ENCODE data around the gene CPNE5.

DNA sequence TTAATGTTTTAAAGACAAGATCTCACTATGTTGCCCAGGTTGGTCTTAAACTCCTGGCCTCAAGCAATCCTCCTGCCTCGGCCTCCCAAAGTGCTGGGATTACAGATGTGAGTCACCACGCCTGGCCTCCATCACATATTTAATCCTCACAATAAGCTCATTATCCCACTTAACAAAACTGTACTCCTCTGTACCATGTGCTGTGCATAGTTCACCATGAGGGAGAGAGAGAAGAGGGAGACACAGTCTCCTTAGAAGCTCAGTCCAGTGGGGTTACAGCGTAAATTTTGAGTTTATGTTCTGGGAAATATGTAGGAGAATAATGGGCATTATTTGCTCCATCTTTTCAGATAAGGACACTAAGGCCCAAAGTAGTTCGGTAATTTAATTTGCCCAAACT, 7.9 kb upstream of the CPNE5 start:
- TF ChIP-seq POLR2A (IDR thresholded peaks at IDR 0.05) (no peak), POLR2AphosphoS5 (IDR thresholded peaks at IDR 0.05) (no peak)

Measured in spleen (tissue), 3 donors.